Neural cell (in vitro differentiated cells): ENCODE results near the gene ZNF324B. TPM values are rescaled to one million over a fixed set of nuclear protein-coding genes. Genes with fewer than 3 reads are reported as not detected.

Experiments
- H2AFZ ChIP-seq: fragments of 200-600, 300-800 bp; sonication (generic), shearing (Covaris generic); 2 replicates; pipeline ENCODE4 v1.6.0; 2014; ENCODE audit warnings: low read depth, mild to moderate bottlenecking, antibody characterized with exemption, low read length, moderate library complexity
- H3F3A ChIP-seq: fragments of 200-600 bp; shearing (Covaris generic); 2 replicates; pipeline ENCODE4 v1.6.1; 2016; ENCODE audit warnings: mild to moderate bottlenecking, moderate library complexity, mixed read lengths, antibody characterized with exemption, low read length; ENCODE audit not compliant: insufficient read depth, poor library complexity, severe bottlenecking
- H3K27ac ChIP-seq: fragments of 200-600, 300-800 bp; sonication (generic), shearing (Covaris generic); 2 replicates; pipeline ENCODE4 v1.5.1; 2014; ENCODE audit warnings: mild to moderate bottlenecking, low read length, moderate library complexity
- H3K27me3 ChIP-seq: fragments of 300-800, 200-600 bp; sonication (generic), shearing (Covaris generic); 2 replicates; pipeline ENCODE4 v1.6.0; 2014; ENCODE audit warnings: mild to moderate bottlenecking, low read depth, low read length, moderate library complexity; ENCODE audit not compliant: insufficient read depth
- H3K36me3 ChIP-seq: fragments of 300-800, 200-600 bp; sonication (generic), shearing (Covaris generic); 2 replicates; pipeline ENCODE4 v1.5.1; 2014; ENCODE audit warnings: mild to moderate bottlenecking, antibody characterized with exemption, low read length, moderate library complexity; ENCODE audit not compliant: insufficient read depth
- H3K4me2 ChIP-seq: fragments of 300-800, 200-600 bp; sonication (generic), shearing (Covaris generic); 2 replicates; pipeline ENCODE4 v1.6.0; 2014; ENCODE audit warnings: mild to moderate bottlenecking, low read length
- H3K4me3 ChIP-seq: fragments of 300-800, 200-600 bp; sonication (generic), shearing (Covaris generic); 2 replicates; pipeline ENCODE4 v1.5.1; 2014; ENCODE audit warnings: mild to moderate bottlenecking, low read length, moderate library complexity
- H3K79me2 ChIP-seq: fragments of 200-600 bp; shearing (Covaris generic); replicated peaks from 2 replicates; pipeline ENCODE4 v1.6.0; 2014; ENCODE audit warnings: mild to moderate bottlenecking, low read length, moderate library complexity; ENCODE audit not compliant: insufficient read depth
- H3K9ac ChIP-seq: fragments of 300-800, 200-600 bp; sonication (generic), shearing (Covaris generic); 2 replicates; pipeline ENCODE4 v1.6.1; 2016; ENCODE audit warnings: mild to moderate bottlenecking, low read length, mixed read lengths
- H3K9me2 ChIP-seq: fragments of 200-600 bp; shearing (Covaris generic); 2 replicates; pipeline ENCODE4 v1.6.1; 2016; ENCODE audit warnings: mild to moderate bottlenecking, low read length, mixed read lengths; ENCODE audit not compliant: insufficient read depth
- H3K9me3 ChIP-seq: fragments of 200-600, 300-800 bp; sonication (generic), shearing (Covaris generic); 2 replicates; pipeline ENCODE4 v1.6.1; 2016; ENCODE audit warnings: mild to moderate bottlenecking, mixed run types, low read length, moderate library complexity, mixed read lengths
- H4K20me1 ChIP-seq: fragments of 200-600 bp; shearing (Covaris generic); 2 replicates; pipeline ENCODE4 v1.6.1; 2016; ENCODE audit warnings: mild to moderate bottlenecking, mixed run types; ENCODE audit not compliant: insufficient read depth
- EP300 ChIP-seq: fragments of 450-650 bp; conservative IDR thresholded peaks from 2 replicates; pipeline ENCODE4 v1.6.1; 2014; ENCODE audit warnings: antibody characterized with exemption, mild to moderate bottlenecking, moderate library complexity; ENCODE audit not compliant: poor library complexity, severe bottlenecking
- EZH2 ChIP-seq: fragments of 200-600, 300-800 bp; shearing (Covaris generic), sonication (generic); IDR thresholded peaks from 2 replicates; pipeline ENCODE4 v1.6.1; 2014; ENCODE audit warnings: antibody characterized with exemption, low read length, borderline replicate concordance, mild to moderate bottlenecking; ENCODE audit not compliant: insufficient read depth, poor library complexity, severe bottlenecking
- MXI1 ChIP-seq: fragments of 450-650 bp; conservative IDR thresholded peaks from 2 replicates; pipeline ENCODE4 v1.6.1; 2014; ENCODE audit warnings: antibody characterized with exemption, mild to moderate bottlenecking; ENCODE audit not compliant: poor library complexity, severe bottlenecking
- POLR2AphosphoS5 ChIP-seq: IDR thresholded peaks from 2 replicates; pipeline ENCODE4 v1.6.1; 2012
- RAD21 ChIP-seq: fragments of 450-650 bp; conservative IDR thresholded peaks from 2 replicates; pipeline ENCODE4 v1.6.1; 2014; ENCODE audit warnings: antibody characterized with exemption, mild to moderate bottlenecking, moderate library complexity
- REST ChIP-seq: IDR thresholded peaks from 2 replicates; pipeline ENCODE4 v1.6.1; 2012; ENCODE audit warnings: borderline replicate concordance
- SMC3 ChIP-seq: fragments of 450-650 bp; conservative IDR thresholded peaks from 2 replicates; pipeline ENCODE4 v1.6.1; 2014; ENCODE audit warnings: antibody characterized with exemption, mild to moderate bottlenecking, moderate library complexity; ENCODE audit not compliant: poor library complexity
- TAF1 ChIP-seq: IDR thresholded peaks from 2 replicates; pipeline ENCODE4 v1.6.1; 2012; ENCODE audit warnings: low read depth
- polyA plus RNA-seq: library from polyadenylated mRNA; depleted of rRNA; stranded (reverse); fragments of >200 nt; gene quantifications from 2 replicates; pipeline ENCODE4 v1.2.3, GENCODE V29; 2014
- TF ChIP-seq, protein P1 (sequence below): fragments of 450-650 bp; IDR thresholded peaks from 2 replicates; pipeline ENCODE4 v1.5.1; 2014; ENCODE audit warnings: antibody characterized with exemption, mild to moderate bottlenecking, moderate library complexity; ENCODE audit not compliant: poor library complexity, severe bottlenecking

Gene ZNF324B
- polyA plus RNA-seq, 1 donor from 2014 or later = 10.4 TPM

GRCh38 chr19:58456111-58456510 is 4.7 kb downstream of the ZNF324B start:
- no peaks in the 10 kb centered on the region for H3K9me2 ChIP-seq
- no peak overlapping the region for H3K4me2 ChIP-seq
- no peaks in the 10 kb centered on the region for H3K79me2 ChIP-seq
- no peaks in the 10 kb centered on the region for H3K36me3 ChIP-seq
- H4K20me1 ChIP-seq = no peaks in the 10 kb centered on the region
- TF ChIP-seq, protein P1, sequence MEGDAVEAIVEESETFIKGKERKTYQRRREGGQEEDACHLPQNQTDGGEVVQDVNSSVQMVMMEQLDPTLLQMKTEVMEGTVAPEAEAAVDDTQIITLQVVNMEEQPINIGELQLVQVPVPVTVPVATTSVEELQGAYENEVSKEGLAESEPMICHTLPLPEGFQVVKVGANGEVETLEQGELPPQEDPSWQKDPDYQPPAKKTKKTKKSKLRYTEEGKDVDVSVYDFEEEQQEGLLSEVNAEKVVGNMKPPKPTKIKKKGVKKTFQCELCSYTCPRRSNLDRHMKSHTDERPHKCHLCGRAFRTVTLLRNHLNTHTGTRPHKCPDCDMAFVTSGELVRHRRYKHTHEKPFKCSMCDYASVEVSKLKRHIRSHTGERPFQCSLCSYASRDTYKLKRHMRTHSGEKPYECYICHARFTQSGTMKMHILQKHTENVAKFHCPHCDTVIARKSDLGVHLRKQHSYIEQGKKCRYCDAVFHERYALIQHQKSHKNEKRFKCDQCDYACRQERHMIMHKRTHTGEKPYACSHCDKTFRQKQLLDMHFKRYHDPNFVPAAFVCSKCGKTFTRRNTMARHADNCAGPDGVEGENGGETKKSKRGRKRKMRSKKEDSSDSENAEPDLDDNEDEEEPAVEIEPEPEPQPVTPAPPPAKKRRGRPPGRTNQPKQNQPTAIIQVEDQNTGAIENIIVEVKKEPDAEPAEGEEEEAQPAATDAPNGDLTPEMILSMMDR = no peak
- TF ChIP-seq EZH2 (no peak), SMC3 (no peak), MXI1 (no peak), RAD21 (no peak), TAF1 (no peak), EP300 (no peak), POLR2AphosphoS5 (no peak), REST (no peak)
- H3K4me3 ChIP-seq = no peak overlapping the region
- no peak overlapping the region for H3K27ac ChIP-seq
- H3K9ac ChIP-seq = no peak overlapping the region
- H3F3A ChIP-seq = no peaks in the 10 kb centered on the region
- H3K27me3 ChIP-seq = no peaks in the 10 kb centered on the region
- H3K9me3 ChIP-seq = no peaks in the 10 kb centered on the region
- H2AFZ ChIP-seq = no peak overlapping the region

DNA sequence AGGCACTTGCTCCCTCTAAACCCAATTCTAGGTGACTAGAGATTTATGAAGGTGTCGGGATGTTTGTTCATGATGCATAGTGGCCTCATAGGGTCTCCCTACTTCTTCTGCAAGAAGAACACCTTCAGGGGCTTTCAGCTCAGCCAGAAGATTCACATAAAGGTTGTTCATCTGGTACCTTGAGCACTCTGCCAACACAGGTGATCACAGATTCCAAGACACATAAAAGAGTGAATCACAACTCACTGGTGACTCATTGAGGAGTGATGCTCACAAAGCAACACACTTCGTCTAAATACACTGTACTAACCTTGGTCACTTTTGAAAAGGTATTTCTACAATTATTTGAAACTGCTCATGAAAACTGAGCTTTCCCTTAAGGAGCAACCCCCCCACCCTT is 8.6 kb downstream of the ZNF324B start:
- Histone ChIP-seq H3F3A (no peaks in the 10 kb centered on the region), H3K9me2 (no peaks in the 10 kb centered on the region), H4K20me1 (no peaks in the 10 kb centered on the region), H3K4me2 (no peak overlapping the region), H3K36me3 (no peaks in the 10 kb centered on the region), H3K9me3 (no peaks in the 10 kb centered on the region), H3K79me2 (no peaks in the 10 kb centered on the region), H3K27me3 (no peaks in the 10 kb centered on the region), H3K9ac (no peak overlapping the region), H3K27ac (no peak overlapping the region), H3K4me3 (no peak overlapping the region), H2AFZ (no peak overlapping the region)
- no peak for TF ChIP-seq TAF1
- TF ChIP-seq SMC3 = no peak
- no peak for TF ChIP-seq EP300
- no peak for TF ChIP-seq MXI1
